Measurements from ENCODE around the gene MMP23B.
"Not testable (repeated sequence)": the region's sequence is repeated elsewhere in the genome, so short reads cannot be mapped to it uniquely, and the experiment has no call there.

Gene MMP23B

DNA sequence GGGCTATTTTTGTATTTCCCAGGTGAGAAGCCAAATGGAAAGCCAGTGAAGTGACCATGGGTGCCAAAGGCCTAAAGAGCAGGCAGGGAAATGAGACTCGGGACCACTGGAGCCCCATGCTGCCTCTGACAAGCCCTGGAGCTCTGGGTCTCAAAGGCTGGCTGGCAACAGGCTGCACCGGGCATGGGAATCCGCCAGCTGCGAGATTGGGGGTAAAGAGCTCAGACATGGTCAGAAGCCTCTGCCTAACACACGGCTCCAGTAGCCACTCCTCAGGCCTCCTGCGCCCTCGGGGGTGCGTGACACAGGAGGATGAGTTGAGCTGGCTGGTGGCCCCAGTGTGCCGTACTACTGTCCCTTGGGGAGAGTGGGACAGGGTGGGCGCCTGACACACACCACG is 32.3 kb downstream of the MMP23B start:
- DNase-seq (ENCODE audit: insufficient read length, low spot score); FAIRE-seq: not testable (repeated sequence)

- FAIRE-seq: no peak
Measured at GRCh38 chr1:1664941-1665814, 33.2 kb downstream of the MMP23B start.

GRCh38 chr1:1665815-1666251 is 33.9 kb downstream of the MMP23B start:
- FAIRE-seq (no peak), DNase-seq (ENCODE audit: insufficient read length, low spot score) (no peak)

More at GRCh38 chr1:1664941-1665814, 33.2 kb downstream of the MMP23B start:
- DNase-seq (ENCODE audit: insufficient read length, low spot score): no peak

- FAIRE-seq (no peak), DNase-seq (ENCODE audit: insufficient read length, low spot score) (no peak)
Measured at GRCh38 chr1:1666526-1666925, 34.6 kb downstream of the MMP23B start.

DNA sequence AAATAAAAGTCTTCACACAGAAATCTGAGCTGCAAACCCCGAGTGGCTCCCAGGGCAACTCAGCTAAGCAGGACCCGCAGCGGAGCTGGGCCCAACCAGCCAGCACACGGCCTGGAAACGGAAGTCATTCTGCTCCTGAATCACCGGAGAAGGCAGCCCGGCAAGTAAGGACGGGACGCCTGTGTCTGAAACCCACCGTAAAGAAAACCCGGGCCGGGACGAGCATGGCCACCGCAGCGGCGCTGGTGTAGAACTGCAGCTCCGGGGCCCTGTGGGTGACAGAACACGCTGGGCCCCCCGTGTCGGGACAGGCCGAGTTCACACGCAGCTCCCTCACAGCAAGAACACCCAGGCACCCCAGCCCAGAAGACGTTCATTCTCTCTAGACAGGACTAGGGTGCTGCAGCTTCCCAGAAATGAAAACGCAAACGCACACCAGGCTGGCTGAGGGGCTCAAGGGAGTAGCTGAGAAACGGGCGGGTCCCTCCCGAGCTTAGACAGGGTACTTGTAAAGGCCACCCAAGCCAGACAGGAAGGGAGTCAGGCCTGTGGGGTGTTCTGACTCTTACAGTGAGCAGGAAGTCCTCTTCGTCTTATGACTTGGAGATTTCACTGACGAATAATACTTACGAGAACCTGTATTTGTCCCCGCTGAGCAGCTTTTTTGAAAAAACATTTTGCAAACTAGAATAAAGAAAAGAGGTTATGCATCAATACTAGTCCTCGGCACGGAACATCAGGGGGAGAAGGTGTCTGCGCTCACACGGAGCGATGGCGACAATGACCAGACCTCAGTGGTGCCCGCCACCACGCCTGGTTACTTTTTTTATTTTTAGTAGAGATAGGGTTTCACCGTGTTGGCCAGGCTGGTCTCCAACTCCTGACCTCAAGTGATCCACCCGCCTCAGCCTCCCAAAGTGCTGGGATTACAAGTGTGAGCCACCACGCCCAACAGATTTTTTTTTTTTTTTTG is 37.8 kb downstream of the MMP23B start:
- FAIRE-seq (no peak), DNase-seq (ENCODE audit: insufficient read length, low spot score) (no peak)

DNA sequence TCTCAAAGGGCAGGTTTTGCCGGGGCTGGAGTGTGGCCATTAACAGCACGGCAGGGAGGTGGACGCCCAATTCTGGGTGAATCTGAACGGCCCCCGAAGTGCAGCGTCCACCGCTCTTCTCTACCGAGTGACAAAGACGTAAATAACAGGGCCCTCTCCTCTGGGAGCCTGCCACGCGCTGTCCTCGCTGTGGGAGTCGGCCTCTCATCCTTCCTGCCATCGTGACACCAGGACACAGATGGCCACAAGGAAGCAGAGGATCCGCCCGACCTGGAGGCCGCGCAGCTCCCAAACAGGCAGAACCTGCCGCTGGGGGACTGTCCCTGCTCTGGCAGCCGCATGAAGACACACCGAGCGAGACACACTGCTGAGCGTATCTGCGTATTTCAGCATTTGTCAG is 38.9 kb downstream of the MMP23B start:
- no peak for DNase-seq (ENCODE audit: insufficient read length, low spot score)

GRCh38 chr1:1671365-1672119 is 39.6 kb downstream of the MMP23B start:
- DNase-seq (ENCODE audit: insufficient read length, low spot score) (no peak), FAIRE-seq (no peak)

More for the DNA sequence above, 38.9 kb downstream of the MMP23B start:
- no peak for FAIRE-seq

DNA sequence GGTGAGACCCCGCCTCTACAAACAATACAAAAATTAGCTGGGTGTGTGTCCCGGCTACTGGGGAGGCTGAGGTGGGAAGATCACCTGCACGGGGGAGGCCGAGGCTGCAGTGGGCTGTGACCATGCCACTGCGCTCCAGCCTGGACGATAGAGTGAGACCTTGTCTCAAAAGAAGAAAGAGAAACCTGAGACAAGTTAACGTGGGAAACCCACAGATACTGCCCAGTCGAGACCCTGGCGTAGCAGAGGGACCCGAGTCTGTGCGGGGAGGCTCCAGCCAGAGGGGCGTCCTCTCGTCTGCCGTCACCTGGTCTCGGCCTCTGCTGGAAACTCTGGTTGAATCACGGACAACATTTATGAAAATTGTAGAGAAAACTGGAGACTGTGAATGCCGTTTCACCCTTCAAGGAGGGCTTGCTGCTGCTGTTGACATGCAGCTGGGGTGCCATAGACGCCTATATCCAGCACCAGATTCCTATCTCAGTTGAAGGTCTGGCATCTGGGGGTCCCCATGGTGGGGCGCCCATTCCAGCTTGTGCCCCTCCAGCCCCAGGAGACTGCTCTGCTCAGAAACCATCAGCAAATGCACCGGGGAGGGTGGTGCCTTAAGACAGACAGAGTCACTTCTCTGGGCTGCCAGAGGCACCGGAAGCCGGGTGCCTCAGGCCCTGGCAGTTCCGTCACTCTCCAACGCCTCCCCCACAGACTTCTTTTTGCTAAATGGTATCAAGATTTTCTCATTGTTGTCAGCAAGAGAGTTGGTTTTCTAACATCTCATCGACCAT is 40.4 kb downstream of the MMP23B start:
- no peak for FAIRE-seq
- no peak for DNase-seq (ENCODE audit: insufficient read length, low spot score)

DNA sequence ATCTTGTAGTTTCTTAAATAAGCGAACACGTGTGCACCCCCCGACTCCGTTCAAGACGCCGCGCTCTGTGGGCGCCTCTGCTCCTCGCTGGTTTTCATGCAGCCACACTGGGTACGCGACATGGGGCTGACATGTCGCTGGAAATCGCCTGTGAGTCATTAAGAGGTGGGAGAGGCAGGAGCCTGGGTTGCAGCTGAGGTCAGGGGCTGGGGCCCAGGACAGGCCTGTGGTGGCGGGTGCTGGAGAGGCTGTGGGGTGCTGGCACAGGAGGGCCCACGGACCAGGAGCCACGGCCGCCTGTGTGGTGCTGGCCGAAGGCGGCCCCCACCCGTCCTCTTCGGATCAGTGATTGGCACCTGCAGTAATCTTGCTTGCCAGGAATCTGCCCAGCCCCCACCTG is 42.8 kb downstream of the MMP23B start:
- not testable (repeated sequence) for DNase-seq (ENCODE audit: insufficient read length, low spot score); FAIRE-seq

DNA sequence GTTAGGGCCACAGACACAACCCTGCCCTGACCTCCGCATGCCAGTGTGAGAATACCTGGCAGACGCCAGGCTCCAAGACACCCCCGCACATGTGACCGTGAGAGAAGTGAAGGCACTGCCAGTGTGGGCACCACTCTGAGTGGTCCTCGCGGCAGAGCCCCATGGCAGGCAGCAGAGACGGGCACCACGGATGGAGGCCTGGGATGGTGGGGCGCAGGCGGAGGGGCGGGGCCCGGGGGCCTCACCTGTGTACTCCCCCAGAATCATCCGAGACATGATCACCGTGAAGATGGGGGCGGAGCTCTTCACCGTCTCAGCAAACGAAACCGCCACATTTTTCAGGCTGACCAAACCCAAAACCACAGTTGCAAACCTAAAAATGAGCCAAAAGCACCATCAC is 43.2 kb downstream of the MMP23B start:
- DNase-seq (ENCODE audit: insufficient read length, low spot score); FAIRE-seq: not testable (repeated sequence)

GRCh38 chr1:1676087-1676486 is 44.1 kb downstream of the MMP23B start:
- not testable (repeated sequence) for DNase-seq (ENCODE audit: insufficient read length, low spot score); FAIRE-seq

DNA sequence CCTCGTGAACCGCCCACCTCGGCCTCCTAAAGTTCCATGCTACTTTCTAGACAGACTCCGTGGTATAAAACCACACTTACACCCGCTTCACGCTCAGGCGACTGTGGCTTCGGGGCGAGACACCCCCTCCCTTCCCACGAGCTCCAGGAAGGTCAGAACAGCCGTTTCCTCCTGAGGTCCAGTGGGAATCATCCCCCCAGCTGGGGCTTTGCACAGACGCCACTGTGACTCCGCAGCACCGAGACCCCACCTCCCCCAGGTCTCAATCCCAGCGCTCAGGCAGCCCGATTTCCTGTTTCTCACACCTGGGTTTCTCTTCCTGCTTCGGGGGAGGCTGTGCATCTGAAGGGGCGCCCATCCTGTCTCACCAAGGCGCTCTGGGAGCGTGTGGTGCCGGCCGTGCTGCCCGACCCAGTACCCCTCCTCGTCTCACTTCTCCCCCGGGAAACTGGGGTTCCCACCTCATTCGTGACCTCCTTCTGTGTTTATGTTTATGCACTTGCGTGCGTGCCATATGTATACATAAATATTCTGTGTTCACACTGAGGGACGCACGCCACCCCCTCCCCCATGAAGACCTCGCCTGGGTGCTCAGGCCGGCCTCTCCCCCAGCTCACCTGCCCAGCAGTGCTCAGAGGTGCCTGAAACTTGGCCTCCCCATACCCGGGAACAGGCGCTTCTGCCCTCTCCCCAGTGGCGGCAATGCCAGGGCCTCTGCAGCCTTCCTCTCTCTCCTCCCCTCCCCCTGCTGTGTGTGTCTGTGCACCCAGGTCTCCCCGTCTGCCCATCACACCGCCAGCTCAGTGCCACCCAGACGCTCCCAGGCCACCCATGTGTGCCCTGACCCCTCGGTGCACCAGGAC is 46.0 kb downstream of the MMP23B start:
- no peak for FAIRE-seq

GRCh38 chr1:1678581-1679380 is 46.8 kb downstream of the MMP23B start:
- FAIRE-seq (no peak), DNase-seq (ENCODE audit: insufficient read length, low spot score) (no peak)

More for the DNA sequence above, 46.0 kb downstream of the MMP23B start:
- DNase-seq (ENCODE audit: insufficient read length, low spot score): no peak

- FAIRE-seq: no peak
- no peak for DNase-seq (ENCODE audit: insufficient read length, low spot score)
Measured at GRCh38 chr1:1680031-1680911, 48.3 kb downstream of the MMP23B start.

DNA sequence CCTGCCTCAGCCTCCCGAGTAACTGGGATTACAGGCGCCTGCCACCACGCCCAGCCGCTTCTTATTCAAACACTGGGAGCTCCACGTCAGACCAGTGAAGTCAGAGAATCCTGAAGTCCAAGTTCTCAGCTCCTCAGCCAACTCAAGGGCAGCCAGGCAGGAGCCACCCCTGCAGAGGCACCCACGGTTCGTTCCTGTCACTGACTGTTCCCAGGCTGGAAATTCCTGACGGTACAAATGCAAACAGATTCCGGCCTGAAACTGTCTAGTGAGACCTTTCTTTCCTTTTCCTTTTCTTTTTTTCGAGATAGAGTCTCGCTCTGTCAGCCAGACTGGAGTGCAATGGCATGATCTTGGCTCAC is 48.9 kb downstream of the MMP23B start:
- FAIRE-seq (no peak), DNase-seq (ENCODE audit: insufficient read length, low spot score) (no peak)

DNA sequence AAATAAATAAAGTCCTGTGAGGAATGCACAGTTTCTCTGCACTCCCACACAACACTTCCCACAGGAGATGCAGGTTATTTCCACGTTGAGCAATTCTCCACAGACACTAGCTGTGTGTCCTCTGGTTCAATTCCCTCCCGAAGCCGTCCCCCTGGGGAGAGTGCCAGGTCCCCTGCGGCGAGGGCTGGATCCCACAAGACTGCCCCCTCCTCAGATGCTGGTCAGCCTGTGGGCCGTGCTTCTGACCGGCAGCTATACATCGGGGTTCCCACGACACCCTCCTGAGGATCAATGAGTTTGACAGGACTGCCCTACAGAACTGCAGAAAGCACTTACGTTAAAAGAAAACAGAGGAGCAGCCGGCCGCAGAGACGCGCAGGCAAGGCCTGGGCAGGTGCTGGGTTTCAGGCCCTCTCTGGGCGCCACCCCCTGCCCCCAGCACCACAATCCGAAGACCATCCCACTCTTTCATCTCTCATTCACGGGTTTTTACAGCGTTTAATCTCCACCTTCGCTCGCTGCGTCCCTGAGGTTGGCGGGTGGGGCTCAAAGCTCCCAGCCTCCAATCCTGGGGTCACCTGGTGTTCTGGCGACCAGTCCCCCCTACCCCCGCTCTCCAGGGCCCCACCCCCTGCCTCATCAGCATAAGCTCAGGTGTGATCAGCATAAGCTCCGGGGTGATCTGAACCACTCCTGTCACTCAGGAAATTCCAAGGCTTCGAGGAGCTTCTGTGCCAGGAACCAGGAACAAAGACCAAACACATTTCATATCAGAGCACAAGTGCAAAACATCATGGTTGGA is 51.3 kb downstream of the MMP23B start:
- no peak for DNase-seq (ENCODE audit: insufficient read length, low spot score)
- no peak for FAIRE-seq
